ENCODE results near the gene CXorf65.

GRCh38 chrX:71109051-71109450 lies 2.5 kb upstream of the CXorf65 start:
- TF ChIP-seq, protein P1, sequence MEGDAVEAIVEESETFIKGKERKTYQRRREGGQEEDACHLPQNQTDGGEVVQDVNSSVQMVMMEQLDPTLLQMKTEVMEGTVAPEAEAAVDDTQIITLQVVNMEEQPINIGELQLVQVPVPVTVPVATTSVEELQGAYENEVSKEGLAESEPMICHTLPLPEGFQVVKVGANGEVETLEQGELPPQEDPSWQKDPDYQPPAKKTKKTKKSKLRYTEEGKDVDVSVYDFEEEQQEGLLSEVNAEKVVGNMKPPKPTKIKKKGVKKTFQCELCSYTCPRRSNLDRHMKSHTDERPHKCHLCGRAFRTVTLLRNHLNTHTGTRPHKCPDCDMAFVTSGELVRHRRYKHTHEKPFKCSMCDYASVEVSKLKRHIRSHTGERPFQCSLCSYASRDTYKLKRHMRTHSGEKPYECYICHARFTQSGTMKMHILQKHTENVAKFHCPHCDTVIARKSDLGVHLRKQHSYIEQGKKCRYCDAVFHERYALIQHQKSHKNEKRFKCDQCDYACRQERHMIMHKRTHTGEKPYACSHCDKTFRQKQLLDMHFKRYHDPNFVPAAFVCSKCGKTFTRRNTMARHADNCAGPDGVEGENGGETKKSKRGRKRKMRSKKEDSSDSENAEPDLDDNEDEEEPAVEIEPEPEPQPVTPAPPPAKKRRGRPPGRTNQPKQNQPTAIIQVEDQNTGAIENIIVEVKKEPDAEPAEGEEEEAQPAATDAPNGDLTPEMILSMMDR (IDR thresholded peaks at IDR 0.05): no peak
- TF ChIP-seq POLR2A (IDR thresholded peaks at IDR 0.05): no peak
- TF ChIP-seq EP300 (IDR thresholded peaks at IDR 0.05): no peak
